HEK293T (cell line): ENCODE measurements around the gene SEMA3B.

ENCODE experiments used
- ARNT ChIP-seq: fragments of 450-650 bp; IDR thresholded peaks from 2 replicates; pipeline ENCODE4 v1.6.1; 2017; ENCODE audit warnings: mild to moderate bottlenecking
- CTBP1 ChIP-seq: fragments of 450-650 bp; IDR thresholded peaks from 2 replicates; pipeline ENCODE4 v1.6.1; 2016; ENCODE audit warnings: borderline replicate concordance
- ELF4 ChIP-seq: fragments of 450-650 bp; IDR thresholded peaks from 2 replicates; pipeline ENCODE4 v1.6.1; 2017; ENCODE audit warnings: antibody characterized with exemption
- FOXA1 ChIP-seq: fragments of 450-650 bp; IDR thresholded peaks from 2 replicates; pipeline ENCODE4 v1.6.1; 2016; ENCODE audit warnings: mild to moderate bottlenecking
- FOXK2 ChIP-seq: fragments of 450-650 bp; IDR thresholded peaks from 2 replicates; pipeline ENCODE4 v1.6.1; 2016; ENCODE audit warnings: mild to moderate bottlenecking
- FOXM1 ChIP-seq: fragments of 450-650 bp; IDR thresholded peaks from 2 replicates; pipeline ENCODE4 v1.6.1; 2017; ENCODE audit warnings: mild to moderate bottlenecking, borderline replicate concordance
- L3MBTL2 ChIP-seq: fragments of 450-650 bp; conservative IDR thresholded peaks from 2 replicates; pipeline ENCODE4 v1.6.1; 2016; ENCODE audit warnings: mild to moderate bottlenecking
- LEF1 ChIP-seq: fragments of 450-650 bp; IDR thresholded peaks from 2 replicates; pipeline ENCODE4 v1.6.1; 2017; ENCODE audit warnings: mild to moderate bottlenecking, borderline replicate concordance
- SP1 ChIP-seq: fragments of 450-650 bp; IDR thresholded peaks from 2 replicates; pipeline ENCODE4 v1.6.1; 2017
- TARDBP ChIP-seq: fragments of 450-650 bp; IDR thresholded peaks from 2 replicates; pipeline ENCODE4 v1.6.1; 2016
- ZNF384 ChIP-seq: fragments of 450-650 bp; IDR thresholded peaks from 2 replicates; pipeline ENCODE4 v1.6.1; 2016
- TF ChIP-seq, protein P1 (sequence below): fragments of 450-650 bp; IDR thresholded peaks from 2 replicates; pipeline ENCODE4 v1.6.1; 2016

DNA sequence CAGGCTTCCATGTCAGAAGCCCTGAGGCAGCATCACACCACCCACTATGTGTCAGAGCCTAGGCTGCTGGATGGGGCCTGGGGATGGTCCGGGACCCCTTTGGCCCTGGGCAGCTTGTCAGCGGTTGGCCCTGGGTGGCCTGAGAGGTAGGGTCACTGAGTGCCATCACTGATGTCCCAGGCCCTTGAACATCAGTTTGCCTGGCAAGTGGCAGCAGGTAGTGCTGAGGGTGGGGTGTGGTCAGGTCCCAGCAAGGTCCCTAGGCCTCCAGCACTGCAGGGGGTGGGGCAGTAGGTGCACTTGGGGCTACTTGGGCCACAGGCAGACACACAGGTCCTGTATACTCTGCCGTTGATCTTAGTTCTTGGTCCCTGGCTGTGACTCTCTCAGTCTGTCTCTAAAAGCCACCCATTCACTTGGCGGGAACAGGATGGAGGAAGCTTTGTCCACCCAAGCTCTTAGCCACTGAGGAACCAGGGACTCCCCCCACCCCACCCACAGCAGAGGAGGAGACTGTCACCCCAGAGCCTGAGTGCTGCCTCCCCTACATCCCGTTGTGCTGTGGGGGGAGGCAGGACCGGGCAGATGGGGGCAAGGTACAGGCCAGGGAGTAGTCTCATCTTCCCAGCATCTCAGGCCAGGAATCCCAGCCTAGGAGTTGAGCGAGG lies 27.1 kb upstream of the SEMA3B start:
- TF ChIP-seq CTBP1 (no peak), TARDBP (no peak), FOXA1 (no peak), LEF1 (no peak), ELF4 (no peak), FOXK2 (no peak), SP1 (no peak), FOXM1 (no peak), ARNT (no peak), ZNF384 (no peak), L3MBTL2 (no peak)
- TF ChIP-seq, protein P1, sequence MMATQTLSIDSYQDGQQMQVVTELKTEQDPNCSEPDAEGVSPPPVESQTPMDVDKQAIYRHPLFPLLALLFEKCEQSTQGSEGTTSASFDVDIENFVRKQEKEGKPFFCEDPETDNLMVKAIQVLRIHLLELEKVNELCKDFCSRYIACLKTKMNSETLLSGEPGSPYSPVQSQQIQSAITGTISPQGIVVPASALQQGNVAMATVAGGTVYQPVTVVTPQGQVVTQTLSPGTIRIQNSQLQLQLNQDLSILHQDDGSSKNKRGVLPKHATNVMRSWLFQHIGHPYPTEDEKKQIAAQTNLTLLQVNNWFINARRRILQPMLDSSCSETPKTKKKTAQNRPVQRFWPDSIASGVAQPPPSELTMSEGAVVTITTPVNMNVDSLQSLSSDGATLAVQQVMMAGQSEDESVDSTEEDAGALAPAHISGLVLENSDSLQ: no peak
